ENCODE results near the gene PRSS56.
A peak's percentile ranks its signal among the peaks of the same experiment; 100 is the strongest.

Gene PRSS56
- long read RNA-seq, donor 1: 0 reads
- long read RNA-seq, donor 2: 0 reads
- long read RNA-seq, donor 3: 0 reads
- long read RNA-seq, donor 4: 0 reads
- long read RNA-seq, donor 5: 0 reads
- long read RNA-seq, donor 6: 0 reads
- long read RNA-seq, donor 7: 0 reads
- long read RNA-seq, donor 8: 0 reads

DNA sequence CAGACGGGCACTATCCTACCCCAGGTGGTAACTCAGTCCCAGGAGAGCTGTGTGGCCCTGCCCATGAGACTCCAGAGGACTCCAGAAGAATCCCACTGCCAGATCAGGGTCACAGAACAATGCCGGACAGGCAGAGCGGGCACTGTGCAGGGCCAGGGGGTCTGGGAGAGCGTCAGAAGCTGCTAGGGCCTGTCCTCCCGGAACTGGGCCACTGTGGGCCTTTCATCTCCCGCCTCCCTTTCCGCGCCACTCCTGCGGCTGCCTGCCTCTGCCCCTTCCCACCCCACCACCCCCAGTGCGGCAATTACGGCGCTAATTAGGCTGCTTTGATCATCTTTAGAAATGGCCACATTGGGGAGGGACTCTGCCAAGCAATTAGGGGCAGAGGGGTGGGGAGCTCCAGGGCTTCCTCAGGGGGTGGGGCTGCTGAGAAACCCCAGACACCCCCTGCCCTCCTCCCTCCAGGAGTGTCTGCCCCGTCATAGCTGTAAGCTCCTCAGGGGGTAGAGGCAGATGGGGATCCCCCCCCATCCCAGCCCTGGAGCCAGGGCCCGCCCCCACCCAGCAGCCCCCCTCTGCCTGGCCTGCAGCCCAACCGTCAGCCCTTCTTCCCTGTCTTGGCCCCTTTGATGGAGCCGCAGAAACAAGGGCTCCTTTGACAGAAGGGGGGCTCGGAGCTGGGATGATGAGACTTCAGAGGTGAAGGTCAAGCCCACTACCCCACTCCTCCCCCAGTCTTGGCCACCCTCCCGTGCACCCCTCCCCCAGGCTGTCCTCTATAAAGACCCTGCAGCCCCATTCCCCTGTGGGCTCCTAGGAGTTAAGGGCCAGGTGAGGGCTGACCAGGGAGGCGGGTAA, at the start of gene PRSS56:
Gene PRSS56, plus strand, starts transcription at position 808 of the 858 bp plus-strand sequence. CDS start 211 bp downstream, outside the sequence.
- no peak for DNase-seq

DNA sequence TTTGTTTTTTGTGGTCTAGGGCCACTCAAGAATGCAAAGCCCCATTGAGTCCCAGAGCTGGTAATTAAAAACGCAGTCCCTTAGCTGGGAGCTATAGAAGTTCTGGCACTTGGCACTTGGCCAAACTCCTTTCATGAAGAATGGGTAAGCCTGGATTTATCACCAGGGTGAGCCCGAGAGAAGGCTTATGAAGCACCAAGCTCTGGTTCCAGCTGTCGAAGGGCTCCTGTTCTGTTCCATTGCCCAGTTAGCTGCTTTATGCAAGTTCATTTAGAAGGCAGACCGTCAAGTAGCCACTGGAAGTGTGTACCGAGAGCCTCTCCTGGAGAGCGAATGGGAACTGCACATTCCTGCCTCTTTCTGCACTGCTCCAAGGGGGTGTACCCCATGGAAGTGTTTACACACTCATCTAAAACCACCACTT, 46.7 kb upstream of the PRSS56 start:
- peak; percentile 31 for DNase-seq

DNA sequence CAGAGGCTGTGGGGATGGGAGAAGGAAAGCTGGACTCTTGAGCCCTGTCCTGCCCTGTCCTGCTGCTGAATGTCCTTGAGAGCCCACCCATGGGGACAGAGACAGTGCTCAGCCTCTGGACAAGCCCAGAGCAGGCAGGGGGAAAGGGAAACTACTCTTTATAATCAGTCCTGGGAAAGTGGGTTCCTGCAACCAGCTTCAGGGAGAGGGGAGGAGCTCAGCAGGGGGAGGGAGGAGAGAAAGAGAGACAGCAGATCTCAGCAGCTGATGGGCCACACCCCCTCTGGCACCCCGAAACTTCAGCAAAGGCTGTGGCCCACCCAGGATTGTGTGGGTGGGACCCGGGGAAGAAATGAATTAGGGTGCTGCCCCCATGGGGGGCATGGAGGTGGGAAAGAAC, 44.1 kb upstream of the PRSS56 start:
- no peak for DNase-seq

DNA sequence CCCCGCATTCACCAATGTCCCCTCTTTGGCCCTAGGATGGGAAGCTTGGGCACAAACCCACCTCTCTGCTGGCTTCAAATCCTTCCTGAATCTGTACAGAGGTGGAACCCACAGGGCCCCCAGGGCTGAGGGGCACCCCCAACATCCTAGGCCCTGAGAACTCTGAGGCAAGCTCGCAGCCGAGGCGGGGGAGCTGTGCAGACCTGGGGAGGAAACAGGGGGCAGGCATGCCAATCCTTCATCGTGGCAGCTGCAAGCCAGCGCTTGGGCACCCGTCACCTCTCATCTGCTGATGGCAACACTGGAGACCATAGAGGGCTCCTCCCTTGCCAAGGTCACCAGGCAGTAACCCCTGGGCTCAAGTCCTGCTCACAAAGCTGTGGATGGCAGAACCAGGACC, 43.4 kb upstream of the PRSS56 start:
- no peak for DNase-seq

DNA sequence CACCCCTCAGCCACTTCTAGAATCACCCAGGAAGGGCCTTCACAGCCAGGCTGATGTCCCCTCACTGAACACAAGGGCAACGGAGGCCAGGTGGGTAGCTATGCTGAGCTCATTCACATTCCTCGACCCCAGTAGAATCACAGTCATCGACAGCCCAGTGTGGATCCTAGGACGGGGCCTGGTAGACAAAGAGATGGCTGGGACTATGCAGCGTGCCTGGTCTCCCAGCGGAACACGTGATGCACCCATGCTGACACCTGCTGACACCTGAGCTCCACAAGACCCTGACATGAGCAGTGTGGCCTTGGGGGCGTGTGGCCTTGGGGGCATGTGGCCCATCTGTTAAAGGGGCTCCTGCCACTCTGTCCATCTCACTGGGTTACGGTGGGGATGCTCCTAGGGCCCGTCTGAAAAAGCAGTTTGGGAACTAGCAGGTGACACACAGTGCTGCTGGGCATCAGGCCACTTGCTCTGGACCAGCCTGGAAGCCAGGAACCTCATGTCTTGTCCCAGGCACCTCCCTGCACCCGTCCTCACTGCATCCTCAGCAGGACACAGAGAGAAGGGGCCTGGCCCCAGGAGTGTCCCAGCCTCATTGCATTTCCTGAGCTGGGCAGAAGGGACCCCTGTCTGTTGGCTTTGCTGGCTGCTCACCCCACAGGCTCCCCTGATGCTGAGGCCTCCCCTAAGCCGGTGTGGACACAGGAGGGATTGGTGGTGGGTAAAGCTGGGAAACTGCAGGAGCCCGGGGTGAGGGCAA, 42.3 kb upstream of the PRSS56 start:
- no peak for DNase-seq

DNA sequence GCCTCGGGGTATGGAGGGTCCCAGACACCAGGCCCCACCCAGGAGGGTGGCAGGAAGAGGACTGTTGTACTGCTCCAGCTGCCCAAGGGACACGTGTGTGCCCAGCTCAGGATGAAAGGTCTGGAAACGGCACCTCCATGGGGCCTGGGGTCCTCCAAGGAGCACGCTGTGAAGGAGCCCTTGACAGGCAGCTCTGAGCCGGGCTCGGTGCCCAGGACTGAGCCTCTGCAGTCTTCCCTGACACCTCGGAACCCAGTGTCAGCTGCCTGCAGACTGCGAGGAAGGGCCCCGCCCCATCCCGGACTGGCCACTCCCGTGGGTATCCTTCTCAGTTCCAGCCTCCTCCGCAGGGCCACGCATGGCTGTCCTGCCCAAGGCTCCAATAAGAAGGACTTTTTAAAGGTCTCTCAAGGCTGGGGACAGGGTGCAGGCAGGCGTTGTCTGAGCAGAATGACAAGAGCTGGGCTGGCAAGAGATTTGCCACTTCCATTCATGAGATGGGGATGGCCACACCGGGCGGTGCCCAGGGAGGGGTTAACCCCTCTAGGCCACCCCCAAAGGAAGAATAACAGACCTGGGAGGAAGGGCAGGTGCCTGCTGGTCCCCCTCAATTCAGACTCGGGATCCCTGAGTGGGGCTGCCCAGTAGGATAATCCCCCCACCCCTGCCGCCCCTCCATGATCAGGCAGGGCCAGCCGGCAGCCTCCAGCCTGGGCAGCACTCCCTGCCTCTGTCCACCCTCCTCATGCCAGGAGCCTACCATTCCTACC, 41.4 kb upstream of the PRSS56 start:
- DNase-seq: no peak

DNA sequence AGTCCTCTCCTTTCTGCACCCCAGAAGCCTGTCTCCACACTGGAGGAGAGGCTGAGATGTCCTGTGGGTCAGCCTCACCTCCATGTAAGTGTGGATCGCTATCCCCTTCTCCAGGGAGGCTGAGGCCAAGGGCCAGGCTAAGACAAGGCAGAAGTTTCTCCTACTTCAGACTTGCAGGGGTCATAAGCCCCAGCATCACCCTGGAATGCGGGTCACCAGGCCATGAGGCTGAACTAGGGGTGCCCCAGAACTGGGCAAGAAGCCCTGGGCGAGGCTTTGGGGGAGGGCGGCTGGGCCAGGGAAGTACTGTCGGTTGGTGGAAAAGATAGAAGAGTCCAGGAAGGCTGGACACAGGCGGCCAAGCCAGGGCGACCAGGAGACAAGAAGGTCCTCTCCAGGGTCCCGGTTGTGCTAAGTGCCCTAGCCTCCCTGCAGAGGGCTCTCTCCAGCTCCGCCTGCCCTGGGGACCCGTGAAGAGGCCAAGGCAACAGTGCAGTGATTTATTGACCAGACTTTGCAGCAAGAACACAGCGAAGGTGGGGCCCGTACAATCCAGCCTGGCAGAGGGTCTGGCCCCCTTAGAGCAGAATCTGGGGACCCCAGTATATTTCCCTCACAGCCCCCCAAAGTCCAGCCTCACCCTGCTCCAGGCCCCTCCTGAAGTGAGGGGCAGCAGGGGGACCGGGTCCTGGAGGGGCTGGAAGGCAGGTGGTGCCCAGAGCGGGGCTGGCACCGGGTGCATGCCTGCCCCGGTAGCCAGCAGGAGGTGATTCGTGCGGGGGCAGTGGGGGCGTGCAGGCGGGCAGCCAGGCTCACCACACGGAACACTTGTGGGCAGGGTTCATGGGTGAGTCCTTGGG, 40.6 kb upstream of the PRSS56 start:
- DNase-seq: no peak

DNA sequence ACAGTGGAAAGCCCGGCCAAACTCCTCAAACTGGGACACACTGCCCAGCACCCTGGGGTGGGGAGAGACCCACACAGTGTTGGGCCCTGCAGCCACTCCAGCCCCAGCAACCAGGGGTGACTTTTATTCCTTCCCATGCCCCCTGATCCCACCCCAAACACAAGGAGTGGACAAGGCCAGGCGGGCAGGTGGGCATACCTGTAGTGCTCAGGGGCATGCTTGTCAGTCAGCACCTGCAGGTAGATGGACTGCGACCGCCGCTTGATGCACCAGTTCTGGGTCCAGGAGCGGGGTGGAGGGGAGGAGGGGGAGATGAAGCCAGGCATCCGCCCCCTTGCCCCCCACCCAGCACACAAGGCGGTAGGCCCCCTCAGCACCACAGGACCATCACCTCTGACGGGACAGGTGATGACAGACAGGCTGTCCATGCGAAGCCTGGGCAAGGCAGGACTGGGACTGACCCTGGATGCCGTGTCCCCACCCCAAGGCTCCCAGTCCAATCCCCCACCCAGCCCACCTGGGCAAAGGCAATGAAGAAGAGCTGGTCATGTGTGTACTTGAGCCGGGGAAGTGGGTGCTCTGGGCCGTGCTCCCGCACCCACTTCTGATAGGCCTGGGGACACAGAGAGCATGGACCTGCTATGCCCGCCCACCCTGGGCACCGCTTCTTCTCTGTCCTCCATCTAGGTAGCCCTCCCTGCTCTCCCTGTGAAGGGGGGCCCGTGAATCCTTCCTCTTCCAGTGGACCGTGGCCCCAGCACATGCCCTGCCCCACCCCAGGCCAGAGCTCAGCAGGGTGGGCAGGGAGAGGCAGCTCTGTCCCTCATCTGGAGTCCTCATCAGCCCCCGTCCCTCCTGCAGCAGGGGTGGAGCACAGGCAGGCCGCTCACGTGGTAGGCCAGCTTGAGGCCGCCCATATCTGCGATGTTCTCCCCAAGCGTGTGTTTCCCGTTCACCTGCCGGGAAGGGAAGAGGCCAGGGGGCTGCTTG, 39.7 kb upstream of the PRSS56 start:
- no peak for DNase-seq

DNA sequence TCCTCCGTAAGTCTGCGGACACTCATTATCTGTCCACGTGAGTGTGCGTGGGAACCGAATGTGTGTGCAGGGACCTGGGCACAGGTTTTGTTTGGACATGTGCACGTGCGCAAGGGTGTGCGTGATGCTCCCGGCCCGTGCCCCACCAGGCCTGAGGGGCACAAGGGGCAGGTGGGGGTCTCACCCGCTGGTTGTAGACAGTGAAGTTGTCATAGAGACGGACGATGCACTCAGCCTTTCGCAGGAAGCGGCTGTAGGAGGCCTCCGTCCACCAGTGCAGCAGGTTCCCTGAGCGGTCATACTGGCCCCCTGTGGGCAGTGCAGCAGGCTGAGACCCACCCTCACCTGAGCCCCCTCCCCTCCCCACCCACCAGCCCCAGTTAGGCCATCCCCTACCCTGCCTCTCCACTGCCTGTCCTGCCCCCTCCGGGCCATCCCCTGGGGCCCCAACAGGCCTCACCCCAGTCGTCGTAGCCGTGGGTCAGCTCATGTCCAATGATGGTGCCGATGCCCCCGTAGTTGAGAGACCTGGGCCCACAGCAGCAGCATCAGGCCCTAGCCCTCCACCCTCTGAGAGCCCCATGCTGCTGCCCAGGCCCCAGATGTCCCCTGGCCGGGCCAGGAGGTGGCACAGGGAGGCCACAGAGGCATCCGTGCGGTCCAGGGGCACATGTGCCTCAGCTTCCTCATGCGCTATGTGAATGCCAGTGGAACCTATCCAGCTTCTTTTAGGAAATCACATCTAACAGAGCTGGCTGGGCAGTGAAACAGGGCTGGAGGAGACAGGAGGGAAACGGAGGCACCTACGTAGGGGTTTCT, 38.7 kb upstream of the PRSS56 start:
- no peak for DNase-seq

DNA sequence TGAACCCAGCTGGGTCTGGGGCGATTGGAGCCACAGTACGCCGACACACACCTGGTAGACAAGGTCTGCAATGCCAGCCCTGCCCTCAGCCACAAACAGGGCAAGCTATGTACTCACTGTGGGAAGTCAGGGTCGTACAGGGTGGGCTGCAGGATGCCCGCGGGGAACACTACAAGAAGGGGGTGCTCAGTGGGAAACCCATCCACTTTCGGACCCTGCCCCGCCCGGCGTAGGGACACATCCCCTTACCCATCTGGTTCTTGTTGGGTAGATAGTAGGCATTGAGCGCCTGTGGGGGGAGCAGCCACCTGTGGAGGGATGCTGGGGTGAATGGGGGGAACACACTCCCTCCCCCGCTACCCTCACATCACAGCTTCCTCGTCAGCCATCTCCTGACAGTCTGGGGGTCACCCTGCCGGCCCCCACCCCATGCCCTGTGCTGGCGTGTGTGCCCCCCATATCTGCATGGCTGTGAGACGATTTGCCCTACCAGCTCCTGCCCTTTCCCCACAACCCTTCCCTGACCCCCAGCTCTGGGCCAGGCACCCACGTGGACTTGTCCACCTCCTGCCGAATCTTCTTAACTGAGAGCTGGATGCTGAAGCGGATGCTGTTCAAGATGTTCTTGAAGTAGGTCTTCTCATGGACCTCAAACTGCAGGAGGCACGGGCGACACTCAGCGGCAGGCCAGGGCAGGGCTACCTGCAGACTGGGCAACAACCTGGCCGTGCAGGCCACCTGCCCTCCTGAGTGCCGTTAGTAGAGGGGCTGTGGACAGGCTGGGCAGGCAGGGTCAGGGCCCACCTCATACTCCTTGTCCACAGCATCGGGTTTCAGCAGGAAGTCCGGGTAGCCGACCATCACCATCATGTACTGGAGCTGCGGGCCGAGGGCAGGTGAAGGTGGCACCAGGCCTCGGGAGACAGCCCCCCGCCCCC, 37.6 kb upstream of the PRSS56 start:
- no peak for DNase-seq

DNA sequence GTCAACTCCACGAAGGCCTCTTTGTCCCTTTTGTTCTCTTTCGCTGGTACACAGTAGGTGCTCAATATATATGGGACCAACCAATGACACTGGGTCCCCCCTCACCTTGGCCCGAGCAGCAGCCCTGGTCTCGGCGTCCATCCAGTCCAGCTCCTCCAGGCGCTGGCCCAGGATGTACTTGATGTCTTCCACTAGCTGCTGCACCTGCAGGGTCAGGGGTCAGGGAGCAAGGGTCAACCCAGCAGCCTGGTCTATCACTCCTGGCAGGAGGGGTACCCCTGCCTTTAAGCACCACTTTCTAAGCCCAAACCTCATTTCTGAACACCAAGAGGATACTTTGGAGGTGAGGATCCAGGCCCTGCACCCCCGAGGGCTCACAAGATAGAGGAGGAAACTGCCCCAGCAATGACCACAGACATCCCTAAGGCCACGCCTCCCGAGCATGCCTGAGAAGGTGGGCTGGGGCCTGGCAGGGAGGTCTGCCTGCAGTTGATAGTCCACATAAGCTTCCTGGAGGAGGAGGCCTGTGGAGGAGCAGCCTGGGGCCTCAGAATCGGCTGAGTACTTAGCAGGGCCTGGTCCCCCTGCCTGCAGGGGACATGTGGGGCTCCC, 36.8 kb upstream of the PRSS56 start:
- DNase-seq: no peak

DNA sequence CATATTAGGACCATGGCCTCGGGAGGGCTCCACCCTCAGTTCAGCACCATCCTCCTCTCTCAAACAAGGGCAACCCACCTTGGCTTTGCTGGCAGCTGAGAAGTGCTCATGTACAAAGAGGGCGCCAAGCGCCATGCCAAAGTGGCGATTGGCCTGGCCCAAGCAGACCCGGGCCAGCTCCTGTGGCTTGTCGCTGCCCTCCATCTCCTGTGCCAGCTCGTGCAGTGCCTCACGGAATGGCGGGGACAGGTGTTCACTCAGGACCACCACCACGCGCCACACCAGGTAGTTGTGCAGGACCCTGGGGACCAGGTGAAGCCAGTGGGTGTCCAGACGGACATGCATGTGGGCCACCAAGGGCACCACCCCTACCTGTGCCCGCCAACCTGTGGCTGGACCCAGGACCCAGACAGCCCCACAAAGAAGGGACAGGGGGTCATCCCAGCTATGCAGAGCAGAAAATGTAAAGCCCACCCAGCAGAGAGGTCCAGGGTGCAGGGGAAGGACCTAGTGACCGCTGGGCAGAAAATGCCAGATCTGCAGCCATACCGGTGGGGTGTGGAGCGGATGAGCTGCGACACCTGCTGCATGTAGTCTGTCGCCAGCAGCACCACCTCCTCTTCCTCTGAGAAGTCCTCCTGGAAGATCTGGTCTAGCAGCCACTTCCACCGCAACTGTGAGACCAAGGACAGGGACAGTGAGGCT, 36.1 kb upstream of the PRSS56 start:
- DNase-seq: no peak

DNA sequence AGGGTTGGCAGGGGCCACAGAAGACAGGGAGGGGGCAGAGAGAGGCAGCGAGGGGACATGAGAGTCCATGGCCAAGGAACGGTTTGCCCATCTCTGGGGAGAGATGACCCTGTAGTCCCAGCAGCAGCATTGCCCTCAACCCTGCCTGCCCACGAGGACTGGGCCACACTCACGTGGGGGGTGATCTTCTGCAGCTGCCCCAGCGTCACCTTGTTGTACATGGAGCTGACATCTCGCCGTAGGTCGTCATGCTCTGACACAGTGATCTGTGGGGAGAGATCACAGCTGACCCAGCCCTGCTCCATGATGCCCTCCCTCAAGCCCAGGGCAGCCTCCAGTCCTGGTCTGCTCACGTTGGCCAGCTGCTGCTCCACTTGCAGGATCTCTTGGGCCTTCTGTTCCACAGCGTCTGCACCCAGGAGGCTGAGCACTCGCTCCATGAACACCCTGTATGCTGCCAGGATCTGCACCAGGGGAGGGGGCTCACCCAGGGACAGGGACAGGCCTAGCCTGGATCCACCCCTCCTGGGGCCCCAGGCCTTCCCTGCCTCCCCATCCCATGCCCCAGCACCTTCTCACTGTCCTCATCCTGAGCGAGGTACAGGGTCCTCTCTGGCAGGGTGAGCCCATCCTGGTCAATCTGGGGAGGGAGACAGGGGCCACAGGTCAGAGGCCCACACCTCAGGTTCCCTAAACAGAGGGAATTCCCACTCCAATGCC, 35.4 kb upstream of the PRSS56 start:
- no peak for DNase-seq

DNA sequence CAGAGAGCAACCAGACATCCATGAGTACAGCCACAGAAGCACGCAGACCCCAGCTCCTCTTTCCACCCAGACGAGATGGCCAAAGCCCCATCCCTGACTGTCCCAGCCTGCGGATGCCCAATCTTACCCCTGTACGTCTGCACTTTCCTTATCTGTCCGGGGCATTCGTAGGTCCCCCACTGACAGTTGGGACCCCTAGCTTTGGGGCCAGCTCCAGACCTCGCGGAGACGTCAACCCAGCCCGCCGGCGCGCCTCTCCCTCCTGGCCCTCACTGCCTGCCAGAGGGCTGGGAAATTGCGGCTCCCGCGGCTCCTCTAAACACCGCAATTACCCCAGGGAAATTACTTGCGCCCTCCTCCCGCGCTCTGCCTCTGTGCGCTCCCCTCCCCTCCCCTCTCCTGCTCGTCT, 34.8 kb upstream of the PRSS56 start:
- DNase-seq: no peak

DNA sequence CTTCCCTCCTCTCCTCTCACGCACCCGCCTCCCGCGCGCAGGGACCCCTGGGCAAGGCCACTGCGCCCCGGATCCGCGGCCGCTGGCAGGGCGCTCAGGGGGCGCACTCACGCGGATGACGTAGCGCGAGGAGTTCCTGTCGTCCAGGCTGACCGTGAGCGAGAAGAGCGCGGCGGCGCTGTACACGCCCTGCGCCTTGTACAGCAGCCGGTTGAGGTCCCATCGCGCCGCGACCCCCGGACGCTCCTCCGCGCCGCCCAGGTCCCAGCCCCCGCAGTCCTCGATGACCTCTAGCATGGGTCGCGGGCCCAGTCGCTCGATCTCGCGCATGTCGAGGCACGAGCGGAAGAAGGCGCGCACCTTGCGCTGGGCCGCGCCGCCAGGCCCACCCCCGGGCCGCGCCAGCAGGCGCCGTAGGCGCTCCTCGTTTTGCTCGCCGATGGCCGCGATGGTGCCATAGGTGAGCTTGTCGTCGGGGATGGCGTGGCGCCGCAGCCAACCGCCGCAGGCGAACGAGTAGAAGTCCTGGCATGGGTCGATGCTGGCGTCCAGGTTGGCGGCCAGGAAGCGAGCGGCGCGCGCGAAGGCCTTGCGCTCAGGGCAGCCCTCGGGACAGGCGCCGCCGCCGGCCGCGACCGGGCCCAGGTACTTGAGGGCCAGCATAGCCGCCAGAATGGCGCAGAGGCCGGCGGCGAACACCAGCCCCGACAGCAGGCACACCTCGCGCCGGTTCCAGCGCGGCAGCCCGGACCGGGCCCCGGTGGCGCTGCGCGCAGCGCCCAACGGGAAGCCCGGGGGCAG, 34.2 kb upstream of the PRSS56 start:
- peak; percentile 66 for DNase-seq
